Nephron progenitor cell (in vitro differentiated cells): ENCODE data around the gene CTAGE1.

Source experiments
- DNase-seq: peaks from one replicate; pipeline ENCODE4 v3.0.0; 2021
- H3K27ac Mint-ChIP-seq: 2 replicates; pipeline ENCODE4 v1.8.0; 2021; ENCODE audit warnings: mild to moderate bottlenecking, moderate library complexity, mixed read lengths
- H3K27me3 Mint-ChIP-seq: 2 replicates; pipeline ENCODE4 v1.8.0; 2021; ENCODE audit warnings: mild to moderate bottlenecking, low read depth, mixed read lengths; ENCODE audit not compliant: poor library complexity
- H3K36me3 Mint-ChIP-seq: 2 replicates; pipeline ENCODE4 v1.8.0; 2021; ENCODE audit warnings: low read depth, mixed read lengths
- H3K4me1 Mint-ChIP-seq: 2 replicates; pipeline ENCODE4 v1.8.0; 2021; ENCODE audit warnings: mixed read lengths
- H3K4me3 Mint-ChIP-seq: 2 replicates; pipeline ENCODE4 v1.8.0; 2021; ENCODE audit warnings: mild to moderate bottlenecking, moderate library complexity, mixed read lengths
- H3K9me3 Mint-ChIP-seq: 2 replicates; pipeline ENCODE4 v1.8.0; 2021; ENCODE audit warnings: mild to moderate bottlenecking, moderate library complexity, mixed read lengths
- TF ChIP-seq, protein P1 (sequence below): fragments of 200-600 bp; sonication (generic); IDR thresholded peaks from 2 replicates; pipeline ENCODE4 v1.5.0; 2021; ENCODE audit warnings: antibody characterized with exemption

Gene CTAGE1

DNA sequence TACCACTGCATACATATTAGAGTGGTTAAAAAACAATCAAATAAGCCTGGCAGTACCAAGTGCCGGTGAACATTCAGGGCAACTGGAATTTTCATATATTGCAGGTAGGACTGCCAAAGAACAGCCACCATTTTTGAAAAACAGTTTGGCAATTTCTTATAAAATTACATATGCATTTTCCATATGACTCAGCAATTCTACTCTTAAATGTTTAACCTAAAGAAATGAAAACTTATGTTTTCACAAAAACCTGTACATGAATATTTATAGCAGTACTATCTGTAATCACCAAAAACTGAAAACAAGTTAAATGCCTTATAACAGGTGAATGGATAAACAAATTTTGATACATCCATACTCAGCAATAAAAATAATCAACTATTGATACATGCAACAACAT lies 39.9 kb downstream of the CTAGE1 start:
- TF ChIP-seq, protein P1, sequence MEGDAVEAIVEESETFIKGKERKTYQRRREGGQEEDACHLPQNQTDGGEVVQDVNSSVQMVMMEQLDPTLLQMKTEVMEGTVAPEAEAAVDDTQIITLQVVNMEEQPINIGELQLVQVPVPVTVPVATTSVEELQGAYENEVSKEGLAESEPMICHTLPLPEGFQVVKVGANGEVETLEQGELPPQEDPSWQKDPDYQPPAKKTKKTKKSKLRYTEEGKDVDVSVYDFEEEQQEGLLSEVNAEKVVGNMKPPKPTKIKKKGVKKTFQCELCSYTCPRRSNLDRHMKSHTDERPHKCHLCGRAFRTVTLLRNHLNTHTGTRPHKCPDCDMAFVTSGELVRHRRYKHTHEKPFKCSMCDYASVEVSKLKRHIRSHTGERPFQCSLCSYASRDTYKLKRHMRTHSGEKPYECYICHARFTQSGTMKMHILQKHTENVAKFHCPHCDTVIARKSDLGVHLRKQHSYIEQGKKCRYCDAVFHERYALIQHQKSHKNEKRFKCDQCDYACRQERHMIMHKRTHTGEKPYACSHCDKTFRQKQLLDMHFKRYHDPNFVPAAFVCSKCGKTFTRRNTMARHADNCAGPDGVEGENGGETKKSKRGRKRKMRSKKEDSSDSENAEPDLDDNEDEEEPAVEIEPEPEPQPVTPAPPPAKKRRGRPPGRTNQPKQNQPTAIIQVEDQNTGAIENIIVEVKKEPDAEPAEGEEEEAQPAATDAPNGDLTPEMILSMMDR, result no peak
- Mint-ChIP-seq H3K4me1 (no peaks in the 10 kb centered on the region), H3K36me3 (no peaks in the 10 kb centered on the region), H3K27me3 (peaks cover 34% of the 10 kb centered on the region), H3K27ac (no peak overlapping the region), H3K9me3 (no peaks in the 10 kb centered on the region), H3K4me3 (no peak overlapping the region)
- no peak for DNase-seq

- peaks cover 36% of the 10 kb centered on the region for H3K27me3 Mint-ChIP-seq
- no peaks in the 10 kb centered on the region for H3K36me3 Mint-ChIP-seq
- no peak overlapping the region for H3K4me3 Mint-ChIP-seq
- no peak overlapping the region for H3K27ac Mint-ChIP-seq
- DNase-seq, result no peak
- TF ChIP-seq, protein P1, result no peak
- no peaks in the 10 kb centered on the region for H3K9me3 Mint-ChIP-seq
- no peaks in the 10 kb centered on the region for H3K4me1 Mint-ChIP-seq
Measured at GRCh38 chr18:22370414-22370813, 47.3 kb downstream of the CTAGE1 start.

GRCh38 chr18:22368021-22368420 lies 49.7 kb downstream of the CTAGE1 start:
- Mint-ChIP-seq H3K36me3 (no peaks in the 10 kb centered on the region), H3K27ac (no peak overlapping the region), H3K4me3 (no peak overlapping the region), H3K4me1 (no peaks in the 10 kb centered on the region), H3K27me3 (peaks cover 25% of the 10 kb centered on the region), H3K9me3 (no peaks in the 10 kb centered on the region)
- DNase-seq, result no peak
- TF ChIP-seq, protein P1, result no peak

- no peak for DNase-seq
- Mint-ChIP-seq H3K27me3 (peaks cover 25% of the 10 kb centered on the region), H3K36me3 (no peaks in the 10 kb centered on the region), H3K27ac (no peak overlapping the region), H3K9me3 (no peaks in the 10 kb centered on the region), H3K4me1 (no peaks in the 10 kb centered on the region), H3K4me3 (no peak overlapping the region)
- TF ChIP-seq, protein P1, result no peak
Measured at GRCh38 chr18:22367303-22367702, 50.4 kb downstream of the CTAGE1 start.

GRCh38 chr18:22363867-22364463 lies 53.8 kb downstream of the CTAGE1 start:
- Mint-ChIP-seq H3K36me3 (no peaks in the 10 kb centered on the region), H3K4me1 (no peaks in the 10 kb centered on the region), H3K27ac (no peak overlapping the region), H3K27me3 (peaks cover 28% of the 10 kb centered on the region), H3K4me3 (no peak overlapping the region), H3K9me3 (no peaks in the 10 kb centered on the region)
- DNase-seq, result no peak
- TF ChIP-seq, protein P1, result no peak
